Kidney epithelial cell (primary cell): ENCODE results near the gene FBXO34. TPM values are rescaled to one million over a fixed set of nuclear protein-coding genes. Genes with fewer than 3 reads are reported as not detected.
A peak's percentile ranks its signal among the peaks of the same experiment; 100 is the strongest.

Experiments
- DNase-seq: peaks from one replicate; pipeline ENCODE4 v3.0.0-alpha.2; 2010; ENCODE audit warnings: low read depth
- H3K27me3 ChIP-seq: 2 replicates; pipeline ENCODE4 v1.6.0; 2011; ENCODE audit warnings: low read length; ENCODE audit not compliant: control insufficient read depth, insufficient read depth
- H3K36me3 ChIP-seq: 2 replicates; pipeline ENCODE4 v1.5.1; 2011; ENCODE audit warnings: low read length; ENCODE audit not compliant: control insufficient read depth, insufficient read depth
- H3K4me3 ChIP-seq: 2 replicates; pipeline ENCODE4 v1.5.1; 2011; ENCODE audit warnings: low read depth, mild to moderate bottlenecking, control low read depth, low read length
- total RNA-seq: library from RNA; depleted of rRNA; stranded (reverse); fragments of >200 nt; gene quantifications from 2 replicates; pipeline ENCODE4 v1.2.3, GENCODE V29; 2015
- TF ChIP-seq, protein P1 (sequence below): IDR thresholded peaks from 2 replicates; pipeline ENCODE4 v1.5.1; 2011; ENCODE audit warnings: mild to moderate bottlenecking, moderate library complexity, low read length, control low read depth, inconsistent platforms; ENCODE audit not compliant: insufficient read depth, poor library complexity, severe bottlenecking

FBXO34 gene
- total RNA-seq, 1 donor from 2014 or later, result 18.4 TPM

DNA sequence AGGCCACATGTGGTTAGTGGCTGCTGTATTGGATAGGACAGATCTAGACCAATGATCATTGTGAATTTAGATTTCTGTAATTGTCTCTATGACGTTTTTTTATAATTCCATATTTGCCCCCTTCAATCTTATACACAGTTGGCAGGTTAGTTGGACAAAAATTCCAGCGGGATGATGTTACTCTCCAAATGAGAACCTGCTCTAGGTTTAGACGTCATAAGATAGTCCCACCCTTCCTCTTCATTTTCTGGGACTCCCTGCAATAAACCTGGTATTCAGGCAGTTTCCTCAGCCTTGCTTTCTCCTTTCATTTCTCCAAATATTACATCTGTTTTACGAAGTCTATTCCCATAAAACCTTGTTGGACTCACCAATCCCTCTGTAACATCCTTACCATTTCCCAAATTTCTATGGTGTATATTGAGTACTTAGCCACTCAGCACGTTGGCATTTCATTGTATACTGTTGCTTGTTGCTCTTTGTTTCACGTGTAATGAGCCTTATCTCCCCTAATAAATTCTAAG is 10.2 kb downstream of the FBXO34 start:
- TF ChIP-seq, protein P1, sequence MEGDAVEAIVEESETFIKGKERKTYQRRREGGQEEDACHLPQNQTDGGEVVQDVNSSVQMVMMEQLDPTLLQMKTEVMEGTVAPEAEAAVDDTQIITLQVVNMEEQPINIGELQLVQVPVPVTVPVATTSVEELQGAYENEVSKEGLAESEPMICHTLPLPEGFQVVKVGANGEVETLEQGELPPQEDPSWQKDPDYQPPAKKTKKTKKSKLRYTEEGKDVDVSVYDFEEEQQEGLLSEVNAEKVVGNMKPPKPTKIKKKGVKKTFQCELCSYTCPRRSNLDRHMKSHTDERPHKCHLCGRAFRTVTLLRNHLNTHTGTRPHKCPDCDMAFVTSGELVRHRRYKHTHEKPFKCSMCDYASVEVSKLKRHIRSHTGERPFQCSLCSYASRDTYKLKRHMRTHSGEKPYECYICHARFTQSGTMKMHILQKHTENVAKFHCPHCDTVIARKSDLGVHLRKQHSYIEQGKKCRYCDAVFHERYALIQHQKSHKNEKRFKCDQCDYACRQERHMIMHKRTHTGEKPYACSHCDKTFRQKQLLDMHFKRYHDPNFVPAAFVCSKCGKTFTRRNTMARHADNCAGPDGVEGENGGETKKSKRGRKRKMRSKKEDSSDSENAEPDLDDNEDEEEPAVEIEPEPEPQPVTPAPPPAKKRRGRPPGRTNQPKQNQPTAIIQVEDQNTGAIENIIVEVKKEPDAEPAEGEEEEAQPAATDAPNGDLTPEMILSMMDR, result no peak
- Histone ChIP-seq H3K27me3 (no peaks in the 10 kb centered on the region), H3K4me3 (no peak overlapping the region), H3K36me3 (no peaks in the 10 kb centered on the region)
- DNase-seq, result no peak

DNA sequence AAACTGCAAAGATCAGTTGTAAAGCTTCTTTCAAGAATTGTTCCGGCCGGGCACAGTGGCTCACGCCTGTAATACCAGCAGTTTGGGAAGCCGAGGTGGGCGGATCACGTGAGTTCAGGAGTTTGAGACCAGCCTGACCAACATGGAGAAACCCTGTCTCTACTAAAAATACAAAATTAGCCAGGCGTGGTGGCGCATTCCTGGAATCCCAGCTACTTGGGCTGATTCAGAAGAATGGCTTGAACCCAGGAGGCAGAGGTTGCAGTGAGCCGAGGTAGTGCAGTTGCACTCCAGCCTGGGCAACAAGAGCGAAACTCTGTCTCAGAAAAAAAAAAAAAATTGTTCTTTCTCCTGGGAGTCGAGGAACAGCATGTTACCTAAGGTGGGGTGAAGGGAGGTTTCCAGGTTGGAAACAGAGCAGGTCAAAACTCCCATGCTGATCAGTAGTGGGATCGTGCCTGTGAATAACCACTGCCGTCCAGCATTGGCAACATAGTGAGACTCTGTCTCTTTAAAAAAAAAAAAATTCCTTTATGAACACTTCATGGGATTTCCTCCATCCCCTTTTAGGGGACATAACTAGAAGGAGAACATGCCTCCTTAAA is 13.9 kb downstream of the FBXO34 start:
- DNase-seq, result peak; percentile 28
- Histone ChIP-seq H3K27me3 (no peaks in the 10 kb centered on the region), H3K4me3 (no peak overlapping the region), H3K36me3 (no peaks in the 10 kb centered on the region)
- TF ChIP-seq, protein P1, result no peak

DNA sequence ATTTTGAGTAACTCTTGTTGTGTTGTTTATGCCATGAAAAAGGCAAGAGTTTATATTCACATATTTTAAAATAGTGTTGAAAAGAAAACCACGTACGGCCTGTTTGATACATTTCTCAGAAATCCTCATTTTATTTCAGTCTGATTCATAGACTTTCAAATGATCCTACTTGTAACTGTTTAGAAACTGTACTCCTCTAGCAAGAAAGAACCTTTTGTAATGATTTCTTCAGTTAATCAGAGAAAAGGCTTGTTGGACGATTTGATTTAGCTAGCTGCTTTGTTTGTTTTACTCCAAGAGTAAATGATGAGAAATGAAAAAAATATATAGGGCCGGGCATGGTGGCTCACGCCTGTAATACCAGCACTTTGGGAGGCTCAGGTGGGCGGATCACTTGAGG is 17.2 kb downstream of the FBXO34 start:
- Histone ChIP-seq H3K4me3 (no peak overlapping the region), H3K36me3 (no peaks in the 10 kb centered on the region), H3K27me3 (no peaks in the 10 kb centered on the region)
- DNase-seq, result no peak
- TF ChIP-seq, protein P1, result no peak

DNA sequence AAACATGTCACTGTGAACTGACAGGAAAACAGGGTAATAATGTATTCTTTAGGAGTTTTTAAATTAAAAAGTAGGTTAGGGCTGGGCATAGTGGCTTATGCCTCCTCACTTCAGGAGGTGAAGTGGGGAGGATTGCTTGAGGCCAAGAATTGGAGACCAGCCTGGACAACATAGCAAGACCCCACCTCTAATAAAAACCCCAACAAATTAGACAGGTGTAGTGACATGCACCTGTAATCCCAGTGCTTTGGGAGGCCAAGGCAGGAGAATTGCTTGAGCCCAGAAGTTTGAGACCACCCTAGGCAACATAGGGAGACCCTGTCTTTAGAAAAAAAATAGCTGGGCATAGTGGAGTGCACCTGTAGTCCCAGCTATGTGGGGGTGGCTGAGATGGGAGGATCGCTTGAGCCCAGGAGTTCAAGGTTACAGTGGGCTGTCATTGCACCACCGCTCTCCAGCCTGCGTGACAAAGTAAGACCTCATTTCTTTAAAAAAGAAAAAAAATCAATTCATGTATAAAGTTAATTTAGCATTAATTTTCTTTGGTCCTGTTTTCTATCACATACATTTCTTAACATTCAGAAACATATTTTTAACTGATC is 20.4 kb downstream of the FBXO34 start:
- no peak for DNase-seq
- Histone ChIP-seq H3K27me3 (no peaks in the 10 kb centered on the region), H3K36me3 (no peaks in the 10 kb centered on the region), H3K4me3 (no peak overlapping the region)
- TF ChIP-seq, protein P1, result no peak

DNA sequence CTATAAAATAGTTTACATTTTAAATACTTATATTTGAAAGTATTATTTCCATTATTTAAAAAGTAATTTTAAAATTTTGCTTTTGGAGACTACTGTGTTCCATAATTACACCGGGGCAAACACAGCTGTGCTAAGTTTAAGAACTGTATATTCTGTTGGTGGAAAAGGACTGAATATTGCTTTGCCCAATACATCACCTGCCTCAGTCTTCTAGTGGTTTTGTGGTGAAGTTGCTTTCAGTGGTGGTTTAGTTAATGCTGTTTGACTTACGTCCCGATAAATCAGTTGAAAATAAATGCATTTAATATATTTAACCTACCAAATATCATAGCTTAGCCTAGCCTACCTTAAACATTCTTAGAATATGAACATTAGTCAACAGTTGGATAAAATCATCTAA is 23.4 kb downstream of the FBXO34 start:
- TF ChIP-seq, protein P1, result no peak
- Histone ChIP-seq H3K27me3 (no peaks in the 10 kb centered on the region), H3K4me3 (no peak overlapping the region), H3K36me3 (no peaks in the 10 kb centered on the region)
- DNase-seq, result no peak
